HG03135 (cell line): ENCODE measurements around the gene PLPP4.
"Not testable (repeated sequence)": the region's sequence is repeated elsewhere in the genome, so short reads cannot be mapped to it uniquely, and the experiment has no call there.

Experiments
- ATAC-seq: cut with Tn5 transposase; IDR thresholded peaks from one replicate; pipeline ENCODE4 v1.9.1; 2021; ENCODE audit warnings: mild to moderate bottlenecking, moderate library complexity; ENCODE audit not compliant: unreplicated experiment

Gene PLPP4

DNA sequence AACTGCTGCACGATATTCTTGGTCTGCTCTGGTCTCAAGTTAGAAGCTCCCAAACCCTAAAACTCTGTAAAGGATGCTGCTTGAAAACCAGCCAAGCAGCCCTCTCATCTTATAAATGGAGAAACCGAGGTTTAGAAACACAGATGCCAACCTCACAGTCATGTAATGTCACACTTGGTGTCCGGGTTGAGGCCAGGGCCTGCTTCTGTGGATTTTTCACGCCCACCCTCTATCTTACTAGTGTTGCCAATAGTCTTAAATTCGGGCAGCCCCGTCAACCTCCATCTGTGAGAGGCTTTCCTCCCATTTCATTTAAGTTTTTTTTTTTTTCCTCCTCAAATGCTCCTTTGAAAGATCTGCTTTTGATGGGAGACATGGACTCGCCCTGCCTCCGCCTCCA lies 28.9 kb downstream of the PLPP4 start:
- ATAC-seq = no peak

DNA sequence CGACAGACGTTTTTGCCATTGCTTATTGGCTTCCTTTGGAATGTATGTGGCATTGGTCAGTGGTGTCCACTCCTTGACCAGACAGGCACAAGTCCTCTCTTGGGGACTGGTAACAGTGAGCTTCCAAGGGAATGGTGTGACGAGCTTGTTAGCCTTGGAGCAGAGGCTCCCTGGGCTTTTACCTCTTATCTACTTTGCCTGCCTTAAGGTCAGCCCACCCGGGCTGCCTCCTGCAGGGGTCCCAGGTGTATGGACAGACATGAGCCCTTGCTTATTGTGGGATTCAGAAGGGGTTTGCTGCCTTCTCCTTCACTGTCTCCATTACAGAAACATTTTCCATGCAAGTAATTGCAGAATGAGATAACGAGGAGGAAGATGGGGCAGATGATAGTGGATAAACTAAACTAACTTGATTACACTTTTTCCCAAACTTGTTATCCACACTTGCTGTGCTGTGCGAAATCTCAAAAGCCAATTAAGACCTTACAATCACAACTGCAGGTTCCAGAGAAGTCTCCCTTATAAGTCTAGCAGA lies 29.7 kb downstream of the PLPP4 start:
- ATAC-seq = no peak

DNA sequence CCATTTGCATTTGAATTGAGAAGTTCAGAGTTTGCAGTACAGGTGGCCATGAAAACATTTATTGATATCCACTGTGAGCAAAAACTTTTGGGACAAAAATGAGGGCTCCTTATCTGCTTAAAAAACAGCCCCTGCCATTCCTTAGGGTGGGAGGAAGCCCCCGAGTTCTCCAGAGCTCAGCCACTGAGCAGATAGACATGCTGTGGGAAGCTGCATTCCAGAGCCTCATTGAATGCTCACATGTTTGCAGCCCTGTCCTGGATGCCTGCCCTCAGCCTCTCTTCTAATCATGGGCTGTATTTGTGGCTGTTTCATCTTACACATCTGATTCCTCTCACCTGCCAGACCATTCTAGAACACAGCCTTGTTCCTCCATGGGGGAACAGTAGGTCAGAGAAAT lies 33.3 kb downstream of the PLPP4 start:
- no peak for ATAC-seq

DNA sequence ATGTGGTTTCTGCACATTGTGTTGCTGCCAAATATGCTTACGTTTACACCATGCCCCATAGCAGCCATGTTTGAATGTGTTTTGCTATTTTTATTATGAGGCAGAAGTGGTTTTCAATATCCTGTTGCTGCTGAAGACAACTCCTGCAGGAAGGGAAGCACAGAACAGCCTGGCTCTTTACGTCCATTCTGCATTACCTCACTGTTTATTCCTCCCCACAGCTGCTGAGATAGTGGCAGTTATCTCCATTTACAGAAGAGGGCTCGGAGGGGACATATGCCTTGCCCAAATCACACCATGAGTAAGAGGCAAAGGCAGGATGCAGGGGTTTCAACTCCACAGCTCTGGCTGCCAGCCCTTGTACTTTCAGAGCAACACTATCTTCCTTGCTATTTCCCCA lies 35.3 kb downstream of the PLPP4 start:
- ATAC-seq = no peak

DNA sequence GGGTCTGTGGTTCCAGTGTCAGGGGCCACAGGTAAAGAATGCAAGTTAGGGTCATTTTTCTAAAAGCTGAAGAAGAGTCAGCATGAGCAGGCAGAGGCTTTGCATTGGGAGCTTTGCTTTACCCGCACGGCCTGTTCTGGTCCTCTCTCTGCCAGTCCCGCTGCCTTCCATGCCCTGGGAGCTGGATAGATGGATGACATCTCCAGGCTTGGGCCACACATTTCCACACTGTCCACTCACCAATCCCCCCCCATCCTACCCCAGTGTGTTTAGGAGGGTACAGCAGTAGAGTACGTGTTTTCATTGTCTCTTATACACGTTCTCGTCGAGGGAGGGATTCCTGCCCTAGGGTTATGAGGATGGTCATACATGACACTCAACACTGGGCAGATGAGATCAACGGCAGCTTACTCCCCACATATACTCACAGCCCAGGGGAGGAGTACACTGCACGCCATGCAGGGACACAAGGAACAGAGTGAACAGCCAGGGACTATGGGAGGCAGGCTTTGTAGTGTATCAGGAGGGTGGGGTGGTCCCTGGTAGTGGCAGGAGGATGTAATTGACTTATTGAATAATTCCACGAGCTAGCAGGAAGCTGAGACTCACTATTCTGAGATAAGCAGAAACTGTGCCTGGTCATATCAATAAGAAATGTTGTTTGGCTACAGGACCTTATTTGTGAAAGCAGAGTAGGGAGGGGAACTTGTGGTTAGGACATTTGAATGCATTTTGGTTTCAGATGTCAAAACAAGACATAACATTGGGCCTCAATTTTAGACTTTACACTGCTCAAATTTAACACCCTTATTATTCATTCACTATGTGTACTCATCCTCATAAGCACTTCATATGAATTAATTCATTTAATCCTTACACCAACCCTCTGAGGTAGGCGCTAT lies 36.6 kb downstream of the PLPP4 start:
- ATAC-seq = no peak

DNA sequence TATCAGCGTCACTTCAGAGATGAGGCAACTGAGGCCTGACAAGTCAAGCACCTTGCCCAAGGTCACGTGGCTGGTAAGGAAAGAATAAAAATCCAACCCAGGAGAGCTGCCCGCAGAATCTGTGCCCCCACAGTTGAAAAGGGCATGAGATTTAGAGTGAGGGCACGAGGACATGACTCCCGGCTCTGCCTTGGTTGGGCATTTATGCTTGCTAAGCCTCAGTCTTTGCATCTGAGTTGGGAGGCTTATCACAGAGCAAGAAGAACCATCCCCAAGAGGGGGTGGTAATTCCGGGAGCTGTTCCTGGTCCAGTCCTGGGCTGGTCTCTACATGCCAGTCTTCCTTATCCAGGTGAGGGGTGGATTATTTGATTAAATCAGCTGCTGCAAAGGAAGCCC lies 37.3 kb downstream of the PLPP4 start:
- ATAC-seq = no peak

DNA sequence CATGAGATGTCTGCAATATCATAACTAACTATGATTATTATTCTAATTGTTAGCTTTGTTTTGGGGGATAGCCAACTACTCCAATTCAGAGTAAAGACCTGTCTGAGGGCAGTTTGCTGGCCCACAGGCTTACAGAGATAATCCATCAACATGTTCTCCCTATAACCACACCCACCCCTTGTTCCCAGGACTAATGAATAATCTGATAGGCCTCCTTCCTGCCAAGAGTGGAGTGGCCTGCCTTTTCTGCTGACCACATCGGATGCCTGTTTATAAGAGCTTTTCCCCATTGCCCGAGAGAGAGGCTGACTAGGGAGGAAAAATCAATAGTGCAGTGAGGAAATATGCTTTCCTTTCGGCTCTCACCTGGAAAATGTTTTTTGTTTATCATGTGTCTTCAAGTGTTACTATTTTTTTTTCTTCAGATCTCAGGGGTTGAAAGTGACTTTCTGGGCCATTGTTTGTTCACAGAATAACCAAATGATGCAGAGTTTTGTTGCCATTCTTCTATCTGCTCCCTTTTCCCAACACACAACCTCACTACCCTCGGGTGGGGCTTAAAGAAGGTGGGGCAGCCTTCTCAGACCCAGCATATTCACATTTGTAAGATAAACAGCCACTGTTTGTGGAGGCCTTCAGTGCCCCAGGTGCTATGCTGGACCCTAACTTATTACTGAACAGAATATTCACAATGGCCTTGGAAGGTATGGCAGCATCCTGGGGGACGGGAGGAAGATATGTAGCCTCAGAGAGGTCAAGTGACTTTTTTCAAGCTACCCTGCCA lies 38.4 kb downstream of the PLPP4 start:
- no peak for ATAC-seq

DNA sequence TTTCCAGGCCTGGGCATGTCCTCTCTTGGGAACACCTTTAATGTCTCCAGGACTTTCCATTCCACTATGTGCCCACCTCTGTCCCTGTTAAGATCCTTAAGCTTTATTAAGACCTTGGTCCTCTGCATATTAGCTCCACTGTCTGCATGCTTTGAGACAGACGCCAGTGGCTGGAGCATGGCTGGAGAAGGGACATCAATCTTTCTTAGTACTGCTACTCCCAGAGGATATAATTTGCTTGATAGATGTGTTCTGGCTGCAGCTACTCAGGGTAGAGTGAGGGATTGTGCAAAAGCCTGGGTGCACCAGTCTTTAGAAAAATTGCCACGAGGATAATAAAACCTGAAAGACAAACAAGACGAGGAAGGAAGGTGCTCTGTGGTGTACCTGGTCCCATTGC lies 42.9 kb downstream of the PLPP4 start:
- no peak for ATAC-seq

DNA sequence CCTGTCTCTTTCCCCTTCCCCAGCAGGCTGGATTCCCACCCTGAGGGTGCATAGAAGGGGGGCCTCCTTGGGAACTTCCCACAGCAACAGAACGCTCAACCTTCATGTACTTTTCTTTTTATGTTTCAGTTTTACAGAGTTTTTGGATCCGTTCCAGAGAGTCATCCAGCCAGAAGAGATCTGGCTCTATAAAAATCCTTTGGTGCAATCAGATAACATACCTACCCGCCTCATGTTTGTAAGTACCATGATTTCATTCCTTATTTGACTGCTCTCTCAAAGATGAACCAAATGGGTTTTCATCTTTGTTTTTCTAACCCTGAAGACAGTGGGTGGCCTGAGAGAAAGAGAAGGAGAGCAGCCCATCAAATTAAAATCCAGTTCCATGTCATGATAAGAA lies 46.7 kb downstream of the PLPP4 start:
- no peak for ATAC-seq

DNA sequence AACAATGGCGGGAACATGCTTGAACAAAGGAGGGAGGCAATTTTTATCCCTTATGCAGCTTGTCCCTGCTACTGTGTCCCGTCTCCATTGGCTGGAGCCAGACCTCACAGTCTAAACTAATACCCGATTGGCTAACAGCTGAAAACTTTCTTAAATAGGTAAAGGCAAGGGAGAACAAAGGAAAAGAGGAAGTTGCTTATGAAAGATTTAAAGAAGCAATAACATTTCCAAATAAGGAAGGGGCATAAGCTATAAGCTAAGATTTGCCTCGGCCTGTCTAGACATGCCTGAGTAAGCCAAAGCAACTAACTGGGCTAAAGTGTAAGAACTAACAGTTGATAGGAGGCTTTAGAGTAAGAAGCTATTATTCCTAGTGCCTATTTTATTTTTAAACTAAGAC lies 47.2 kb downstream of the PLPP4 start:
- not testable (repeated sequence) for ATAC-seq

DNA sequence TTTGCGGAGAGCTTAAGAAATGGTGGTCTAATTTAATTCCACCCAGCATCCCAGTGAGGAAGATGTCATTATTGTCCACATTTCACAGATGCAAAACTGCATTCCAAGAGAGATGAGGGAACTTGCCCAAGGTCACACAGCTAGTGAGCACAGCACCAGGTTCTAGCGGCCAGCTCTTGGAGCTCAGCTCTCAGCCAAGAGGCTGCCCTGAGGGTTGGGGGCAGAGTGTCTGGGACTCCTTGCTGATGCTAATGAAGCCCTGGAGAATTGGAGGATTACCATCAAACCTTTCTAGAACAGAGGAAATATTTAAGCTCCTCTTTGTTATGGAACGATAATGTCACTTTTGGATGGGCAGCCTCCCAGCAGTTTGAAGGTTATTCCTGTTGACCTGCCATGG lies 48.0 kb downstream of the PLPP4 start:
- no peak for ATAC-seq

DNA sequence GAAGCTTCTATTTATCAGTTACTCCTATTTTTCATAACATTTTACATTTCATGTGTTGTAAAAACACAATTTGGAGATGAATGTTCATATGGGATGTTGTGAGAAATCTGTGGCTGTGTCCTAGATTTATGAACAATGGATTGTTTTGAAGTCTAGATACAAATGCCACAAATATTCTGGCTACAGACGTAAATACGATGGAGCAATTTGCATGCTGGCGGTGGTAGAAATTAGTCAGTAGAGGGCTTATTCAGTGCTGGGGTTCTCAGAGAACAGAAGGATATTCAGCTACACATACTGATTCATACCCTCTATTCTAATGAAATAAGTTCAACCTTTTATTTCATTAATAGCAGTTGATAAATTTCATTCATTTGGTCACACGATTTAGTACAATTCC lies 48.8 kb downstream of the PLPP4 start:
- ATAC-seq = no peak

DNA sequence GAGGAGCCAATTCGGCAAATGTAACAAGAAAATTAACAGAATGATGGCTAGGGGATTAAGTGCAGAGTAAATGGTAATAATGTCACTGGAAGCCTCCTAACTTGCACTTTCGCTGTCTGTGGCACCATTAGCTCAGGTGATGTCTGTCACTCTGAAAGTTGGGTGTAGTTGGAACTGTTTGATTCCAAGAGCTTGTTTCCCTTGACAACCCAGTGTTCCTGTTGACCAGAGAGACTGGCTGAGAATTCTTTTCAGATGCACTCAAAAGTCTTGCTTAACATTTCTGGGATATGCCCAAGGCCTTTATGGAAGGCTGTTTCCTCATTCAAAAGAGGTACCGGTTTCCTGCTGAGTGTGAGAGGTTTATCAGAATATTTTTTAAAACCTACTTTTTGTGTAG lies 49.6 kb downstream of the PLPP4 start:
- ATAC-seq = no peak

DNA sequence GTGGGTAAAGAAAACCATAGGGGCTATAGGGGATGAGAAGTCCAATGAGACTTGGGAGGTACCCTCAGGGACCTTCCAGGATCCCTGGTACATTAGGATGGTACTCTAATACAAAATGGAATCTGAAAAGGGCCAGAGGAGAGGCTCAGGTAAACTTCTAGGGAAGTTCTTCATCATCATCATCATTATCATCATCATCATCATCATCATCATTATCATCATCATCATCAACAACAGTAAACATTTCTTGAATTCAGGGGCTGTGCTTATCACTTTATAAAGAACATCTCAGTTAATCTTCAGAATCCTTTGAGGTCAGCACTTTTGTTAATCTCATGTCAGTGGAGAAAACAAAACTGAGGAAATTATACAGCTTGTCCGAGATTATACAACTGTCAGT lies 50.1 kb downstream of the PLPP4 start:
- no peak for ATAC-seq

DNA sequence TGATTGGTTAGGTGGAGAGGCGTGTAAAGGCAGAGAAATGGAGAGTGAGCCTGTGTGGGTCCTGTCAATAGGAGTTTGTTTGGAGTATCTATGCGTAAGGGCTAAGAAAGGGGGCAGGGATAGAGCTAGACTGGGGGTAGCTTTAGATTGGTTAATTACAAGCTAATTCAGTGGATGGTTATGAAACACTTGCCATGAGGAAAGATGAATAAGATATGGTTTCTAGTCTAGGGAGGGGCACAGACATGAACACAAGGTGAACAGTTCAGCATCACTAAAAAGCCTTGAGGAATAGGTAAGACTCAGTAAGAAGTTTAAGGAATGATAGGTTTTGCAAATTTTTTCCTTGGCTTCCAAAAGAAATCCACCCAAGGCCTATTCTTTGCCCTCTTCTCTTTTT lies 50.6 kb downstream of the PLPP4 start:
- ATAC-seq = no peak

DNA sequence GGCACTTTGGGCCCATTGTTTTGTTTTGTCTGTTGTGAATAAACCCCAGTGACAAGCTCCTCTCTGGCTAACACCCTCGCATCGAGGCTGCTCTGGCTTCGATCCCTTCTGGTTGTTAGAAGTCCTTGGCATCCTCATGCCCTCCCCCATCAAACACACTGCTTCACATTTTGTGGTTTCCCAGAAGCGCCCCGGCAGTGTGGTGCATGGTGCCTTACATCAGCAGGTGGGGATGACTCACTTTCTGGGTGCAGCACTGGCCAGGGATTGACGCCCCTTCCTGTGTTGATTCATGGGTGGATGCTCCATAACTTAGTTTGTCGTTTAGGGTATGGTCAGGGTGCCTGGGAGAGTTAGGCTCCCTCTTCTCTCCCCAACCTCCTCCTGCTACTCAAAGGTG lies 51.4 kb downstream of the PLPP4 start:
- ATAC-seq = no peak

DNA sequence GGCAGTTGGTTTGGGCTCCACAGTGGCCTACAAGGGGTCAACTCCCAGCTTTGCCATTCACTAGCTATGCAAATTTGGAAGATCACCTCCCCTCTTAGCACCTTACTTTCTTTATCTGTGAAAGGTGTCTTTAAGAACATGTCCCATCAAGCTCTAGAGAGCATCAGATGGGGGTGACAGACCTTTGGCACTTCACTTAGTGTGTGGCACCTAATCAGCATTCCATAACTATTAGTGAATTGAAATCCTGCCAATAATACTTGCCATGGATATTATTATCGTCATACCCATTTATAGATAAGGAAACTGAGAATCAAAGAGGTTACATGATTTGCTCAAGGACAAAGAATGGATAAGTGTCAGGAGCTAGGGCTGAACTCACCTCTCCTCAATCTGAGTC lies 51.9 kb downstream of the PLPP4 start:
- ATAC-seq = no peak

DNA sequence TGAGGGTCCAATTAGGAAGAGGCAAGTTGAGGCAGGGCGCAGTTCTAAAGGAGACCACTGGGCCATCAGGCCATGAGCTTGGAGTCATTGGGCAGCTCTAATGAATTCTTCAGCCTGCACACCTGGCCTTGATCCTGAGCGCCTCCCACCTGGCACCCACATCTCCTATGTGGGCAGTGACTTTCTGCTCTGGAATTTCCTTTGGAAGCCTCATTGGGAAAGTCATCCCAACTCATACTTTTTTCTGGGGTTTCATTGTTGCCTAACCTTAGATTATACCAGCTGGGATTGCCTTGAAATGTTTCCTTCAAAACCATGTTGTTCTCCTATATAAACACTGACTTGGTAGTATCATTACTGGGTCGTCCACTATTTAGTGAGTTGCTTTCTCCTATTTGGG lies 54.1 kb downstream of the PLPP4 start:
- ATAC-seq = no peak

DNA sequence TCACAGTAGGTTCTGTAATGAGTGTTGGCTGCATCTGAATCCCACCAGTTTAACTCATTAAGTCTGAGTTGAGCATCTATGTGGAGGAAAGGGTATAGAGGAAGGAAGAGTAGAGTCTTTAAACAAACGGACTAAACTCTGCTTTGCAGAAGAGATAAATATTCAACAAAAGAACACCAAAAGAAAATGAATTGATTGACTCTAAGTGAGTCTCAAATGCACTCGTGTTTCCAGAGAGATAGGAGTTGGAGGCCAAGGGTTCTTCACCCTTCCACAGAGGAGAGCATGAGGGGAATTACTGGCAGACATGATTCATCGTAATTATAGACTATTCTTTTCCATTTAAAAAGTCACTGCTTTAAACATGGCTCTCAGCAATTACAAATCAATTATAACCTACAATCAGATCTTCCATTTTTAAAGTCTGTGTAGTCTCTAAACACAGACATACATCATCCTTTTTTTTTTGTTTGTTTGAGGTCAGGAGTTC lies 56.3 kb downstream of the PLPP4 start:
- no peak for ATAC-seq

DNA sequence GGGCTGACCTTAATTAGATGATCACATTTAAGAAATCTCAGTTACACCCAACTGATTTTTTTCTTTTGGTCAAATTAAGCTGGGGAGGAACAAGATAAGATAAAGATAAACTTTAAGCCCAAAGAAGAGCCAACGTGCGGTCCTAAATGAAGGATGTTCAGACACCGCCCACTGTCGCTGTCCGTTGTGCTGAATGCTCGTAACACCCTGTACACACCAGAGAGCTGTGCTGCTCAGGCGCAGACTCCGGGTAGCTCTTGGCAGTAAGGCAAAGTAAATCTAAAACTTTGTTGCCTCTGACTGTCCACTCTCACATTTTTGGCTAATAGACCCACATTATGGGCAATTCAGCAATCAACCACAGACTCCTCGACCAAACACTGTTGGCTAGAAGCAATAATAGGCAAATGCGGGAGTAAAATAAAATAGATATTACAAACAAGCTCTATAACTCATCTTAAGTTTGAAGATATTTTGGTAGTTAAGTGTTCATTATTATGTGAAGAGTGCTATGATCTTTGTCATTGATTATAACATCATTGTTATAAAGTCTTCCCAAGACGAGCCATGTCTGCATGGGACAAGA lies 57.1 kb downstream of the PLPP4 start:
- no peak for ATAC-seq

DNA sequence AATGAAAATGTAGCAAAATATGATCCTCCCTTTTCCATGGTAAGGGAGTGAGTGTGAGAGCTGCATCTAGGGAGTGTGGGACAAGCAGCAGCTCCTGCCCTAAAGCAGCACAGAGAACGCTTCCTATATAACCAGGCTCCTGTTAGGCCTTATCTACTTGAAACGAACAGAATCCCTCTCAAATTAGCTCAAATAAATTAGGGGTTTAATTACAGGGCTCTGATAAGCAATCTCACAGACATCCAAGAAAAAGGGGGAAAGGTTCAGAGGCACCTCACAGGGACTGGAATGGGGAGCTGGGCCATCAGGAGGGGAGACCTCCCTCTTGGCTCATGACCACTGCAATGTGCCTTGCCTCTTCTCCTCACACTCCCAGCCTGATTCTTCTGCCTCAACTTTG lies 57.9 kb downstream of the PLPP4 start:
- no peak for ATAC-seq

DNA sequence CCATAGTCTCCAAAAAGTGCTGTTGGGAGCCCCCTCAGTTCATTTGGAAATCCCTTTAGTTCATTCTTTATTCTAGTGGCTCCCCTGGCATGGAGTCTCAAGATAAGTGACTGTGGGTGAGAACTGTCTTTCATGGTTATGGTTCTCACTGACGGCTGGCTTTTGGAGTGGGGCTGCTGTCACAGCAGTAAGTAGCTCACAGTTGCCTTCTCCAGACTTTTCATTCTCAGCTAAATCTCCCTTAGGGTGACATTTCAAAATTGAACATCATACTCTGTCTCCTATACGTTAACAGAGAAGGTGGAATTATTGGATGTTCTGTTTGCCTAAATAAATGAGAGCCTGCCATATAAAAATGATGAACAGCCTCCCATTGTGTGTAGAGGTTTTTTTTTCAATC lies 58.7 kb downstream of the PLPP4 start:
- ATAC-seq = no peak
